Measurements from ENCODE around the gene BCL2L12.

GRCh38 chr19:49687150-49687549, 21.4 kb downstream of the BCL2L12 start:
- TF ChIP-seq CTCF (IDR thresholded peaks at IDR 0.05; ENCODE audit: extremely low read depth in 1 of 2, insufficient read depth in 1 of 2, low read depth in 1 of 2, low read length in 2 of 2) (no peak), POLR2AphosphoS5 (IDR thresholded peaks at IDR 0.05; ENCODE audit: insufficient read depth, low read depth, low read length) (no peak), POLR2A (IDR thresholded peaks at IDR 0.05; ENCODE audit: low read depth, low read length) (no peak), EZH2 (IDR thresholded peaks at IDR 0.05; ENCODE audit: borderline replicate concordance, low read depth, low read length, severe bottlenecking) (no peak), MAX (IDR thresholded peaks at IDR 0.05; ENCODE audit: insufficient read depth, insufficient read length) (no peak), MYC (IDR thresholded peaks at IDR 0.05; ENCODE audit: low read depth, low read length) (no peak), FOS (IDR thresholded peaks at IDR 0.05; ENCODE audit: borderline replicate concordance, insufficient read depth, low read length) (no peak), GATA2 (IDR thresholded peaks at IDR 0.05; ENCODE audit: insufficient read depth, insufficient read length, low read depth, low read length) (no peak)

Measured in endothelial cell of umbilical vein (primary cell).